ENCODE data around the gene HTR3D. TPM values are rescaled to one million over a fixed set of nuclear protein-coding genes. Genes with fewer than 3 reads are reported as not detected.

The HTR3D gene
- not detected for total RNA-seq
- polyA plus RNA-seq (2013, experiment 1 of 2), result not detected
- not detected for polyA plus RNA-seq (2013, experiment 2 of 2)
- total RNA-seq, result 0 to 0.07 (median 0) reads per million in 172 experiments

GRCh38 chr3:184031187-184031792, at the start of gene HTR3D:
Gene HTR3D (plus strand): TSS chr3:184031742. CDS start chr3:184031742, 0 bp downstream.
- no peaks in the 10 kb centered on the region for H3K9me3 Mint-ChIP-seq
- H3K36me3 ChIP-seq (ENCODE audit: insufficient read depth, low read length), result no peaks in the 10 kb centered on the region
- H3K9me3 ChIP-seq (ENCODE audit: control insufficient read depth in 1 of 2, insufficient read depth in 1 of 2, low read length in 2 of 2), result no peaks in the 10 kb centered on the region
- H3K4me1 ChIP-seq (ENCODE audit: insufficient read depth, low read length), result no peaks in the 10 kb centered on the region
- H3K36me3 Mint-ChIP-seq (ENCODE audit: low read depth), result no peaks in the 10 kb centered on the region
- no peak for ATAC-seq (ENCODE audit: poor library complexity)
- intact Hi-C loops (cut with DNase I, micrococcal nuclease), result no loop called here
- ChIA-PET POLR2A (no interaction called here), CTCF (no interaction called here)
- no peak within 1 kb of the TSS for H3K27ac Mint-ChIP-seq
- no peak for TF ChIP-seq CTCF (IDR thresholded peaks at IDR 0.05)
- no peak for DNase-seq
- peaks cover 0 to 3% of the 10 kb centered on the region in 2 experiments for H3K27me3 ChIP-seq (ENCODE audit: control insufficient read depth in 1 of 2, insufficient read depth in 2 of 2, low read length in 2 of 2)
- H3K27me3 Mint-ChIP-seq, result peaks cover 4% of the 10 kb centered on the region
- no peak within 1 kb of the TSS for H3K27ac ChIP-seq (ENCODE audit: low read depth in 1 of 2, low read length in 2 of 2)
- no peak within 1 kb of the TSS for H3K4me3 Mint-ChIP-seq
- no peak within 1 kb of the TSS for H3K4me3 ChIP-seq (ENCODE audit: low read length)
- H3K4me1 Mint-ChIP-seq (ENCODE audit: low read depth), result no peaks in the 10 kb centered on the region

GRCh38 chr3:183981990-183982644, 49.4 kb upstream of the HTR3D start:
- Histone ChIP-seq H3K4me3 (ENCODE audit: low read length) (no peak overlapping the region), H3K9me3 (ENCODE audit: control insufficient read depth in 1 of 2, insufficient read depth in 1 of 2, low read length in 2 of 2) (no peaks in the 10 kb centered on the region), H3K36me3 (ENCODE audit: insufficient read depth, low read length) (peaks cover 34% of the 10 kb centered on the region), H3K27me3 (ENCODE audit: control insufficient read depth in 1 of 2, insufficient read depth in 2 of 2, low read length in 2 of 2) (no peaks in the 10 kb centered on the region), H3K4me1 (ENCODE audit: insufficient read depth, low read length) (no peaks in the 10 kb centered on the region), H3K27ac (ENCODE audit: low read depth in 1 of 2, low read length in 2 of 2) (no peak overlapping the region)
- ChIA-PET POLR2A (no interaction called here), CTCF (no interaction called here)
- no peak for TF ChIP-seq CTCF (IDR thresholded peaks at IDR 0.05)
- Mint-ChIP-seq H3K4me1 (ENCODE audit: low read depth) (no peaks in the 10 kb centered on the region), H3K4me3 (no peak overlapping the region), H3K36me3 (ENCODE audit: low read depth) (peaks cover 56% of the 10 kb centered on the region), H3K27me3 (no peaks in the 10 kb centered on the region), H3K27ac (no peak overlapping the region), H3K9me3 (no peaks in the 10 kb centered on the region)
- DNase-seq, result no peak
- intact Hi-C loops (cut with DNase I, micrococcal nuclease), result loop anchor here in 1 of 2 experiments (5.0 kb wide), 1 partner anchor 45 kb away; no protein-coding TSS in a partner anchor
- no peak for ATAC-seq (ENCODE audit: poor library complexity)

GRCh38 chr3:183984127-183984740, 47.3 kb upstream of the HTR3D start:
- Mint-ChIP-seq H3K4me3 (no peak overlapping the region), H3K27ac (no peak overlapping the region), H3K9me3 (no peaks in the 10 kb centered on the region), H3K36me3 (ENCODE audit: low read depth) (peaks cover 66% of the 10 kb centered on the region), H3K27me3 (no peaks in the 10 kb centered on the region), H3K4me1 (ENCODE audit: low read depth) (no peaks in the 10 kb centered on the region)
- Histone ChIP-seq H3K9me3 (ENCODE audit: control insufficient read depth in 1 of 2, insufficient read depth in 1 of 2, low read length in 2 of 2) (no peaks in the 10 kb centered on the region), H3K4me3 (ENCODE audit: low read length) (no peak overlapping the region), H3K36me3 (ENCODE audit: insufficient read depth, low read length) (peaks cover 45% of the 10 kb centered on the region), H3K27ac (ENCODE audit: low read depth in 1 of 2, low read length in 2 of 2) (no peak overlapping the region), H3K4me1 (ENCODE audit: insufficient read depth, low read length) (no peaks in the 10 kb centered on the region), H3K27me3 (ENCODE audit: control insufficient read depth in 1 of 2, insufficient read depth in 2 of 2, low read length in 2 of 2) (no peaks in the 10 kb centered on the region)
- ATAC-seq (ENCODE audit: poor library complexity) (no peak), DNase-seq (no peak)
- intact Hi-C loops (cut with DNase I, micrococcal nuclease), result loop anchor here in 1 of 2 experiments (5.0 kb wide), 1 partner anchor 47 kb away; no protein-coding TSS in a partner anchor
- ChIA-PET CTCF (no interaction called here), POLR2A (no interaction called here)
- no peak for TF ChIP-seq CTCF (IDR thresholded peaks at IDR 0.05)
